Skeletal muscle satellite cell (primary cell): ENCODE measurements around the gene APBB2.
A peak's percentile ranks its signal among the peaks of the same experiment; 100 is the strongest.

Experiments used
- H3K27me3 ChIP-seq: 2 replicates; pipeline ENCODE4 v1.7.0; 2013; ENCODE audit warnings: low read length; ENCODE audit not compliant: control insufficient read depth, insufficient read depth
- H3K36me3 ChIP-seq: 2 replicates; pipeline ENCODE4 v1.7.0; 2013; ENCODE audit warnings: mild to moderate bottlenecking, control low read depth, low read length; ENCODE audit not compliant: insufficient read depth
- H3K4me1 ChIP-seq: 2 replicates; pipeline ENCODE4 v1.7.0; 2013; ENCODE audit warnings: low read length; ENCODE audit not compliant: control insufficient read depth, insufficient read depth
- H3K4me2 ChIP-seq: 2 replicates; pipeline ENCODE4 v1.7.0; 2013; ENCODE audit warnings: mild to moderate bottlenecking, low read length
- H3K4me3 ChIP-seq: 2 replicates; pipeline ENCODE4 v1.7.0; 2013; ENCODE audit warnings: low read length
- H3K9ac ChIP-seq: 2 replicates; pipeline ENCODE4 v1.7.0; 2013; ENCODE audit warnings: mild to moderate bottlenecking, low read depth, low read length, moderate library complexity
- H3K9me3 ChIP-seq: replicated peaks from 2 replicates; pipeline ENCODE4 v1.7.0; 2013; ENCODE audit warnings: mild to moderate bottlenecking, control low read depth, low read length

The APBB2 gene

DNA sequence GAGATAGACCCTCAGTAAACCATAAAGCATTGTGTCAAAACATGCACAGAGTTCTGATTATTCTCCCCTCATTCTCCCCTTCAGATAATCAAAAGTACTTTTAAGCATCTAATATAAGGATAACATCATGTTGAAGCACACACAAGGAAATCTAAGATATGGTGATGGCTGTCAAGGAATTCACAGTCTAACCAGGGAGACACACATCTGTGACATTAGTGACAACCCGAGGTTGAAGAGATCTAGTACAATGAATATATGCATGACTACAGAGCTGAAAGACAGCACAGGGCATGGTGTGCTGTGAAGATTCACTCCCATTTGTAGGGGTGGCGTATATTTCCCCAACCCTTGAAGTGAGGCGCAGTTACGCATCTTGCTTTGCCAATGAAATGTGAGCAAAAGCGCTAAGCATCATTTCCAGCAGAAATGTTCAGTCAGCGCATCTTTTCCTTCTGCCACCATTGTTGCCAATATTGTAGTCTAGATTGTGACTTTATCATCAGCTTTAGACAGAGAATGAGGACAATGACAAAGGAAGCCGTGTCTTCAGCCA is 342.6 kb downstream of the APBB2 start:
- Histone ChIP-seq H3K4me1 (peaks cover 6% of the 10 kb centered on the region), H3K27me3 (no peaks in the 10 kb centered on the region), H3K4me3 (no peak overlapping the region), H3K36me3 (peaks cover 34% of the 10 kb centered on the region), H3K4me2 (no peak overlapping the region), H3K9me3 (no peaks in the 10 kb centered on the region), H3K9ac (no peak overlapping the region)

DNA sequence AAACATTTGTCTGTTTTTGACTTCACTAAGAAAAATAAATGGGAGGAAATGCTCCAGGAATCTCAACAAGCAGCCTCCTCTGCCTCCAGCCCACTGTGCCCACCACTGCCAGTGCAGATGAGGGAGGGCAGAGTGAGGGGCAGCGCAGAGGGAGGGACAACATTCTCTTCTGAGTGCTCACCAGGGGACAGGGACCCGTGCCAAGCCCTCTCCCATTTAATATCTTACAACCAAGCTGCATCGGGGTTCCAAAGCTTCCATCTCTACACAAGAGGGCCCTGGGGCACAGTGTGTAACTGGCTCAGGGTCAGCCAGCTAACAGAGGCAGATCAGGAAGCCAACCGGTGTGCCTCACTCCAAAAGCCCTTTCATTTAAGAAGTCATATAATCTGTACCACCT is 344.2 kb downstream of the APBB2 start:
- no peaks in the 10 kb centered on the region for H3K9me3 ChIP-seq
- no peaks in the 10 kb centered on the region for H3K27me3 ChIP-seq
- no peak overlapping the region for H3K4me2 ChIP-seq
- peaks cover 6% of the 10 kb centered on the region for H3K4me1 ChIP-seq
- no peak overlapping the region for H3K4me3 ChIP-seq
- H3K36me3 ChIP-seq = peaks cover 35% of the 10 kb centered on the region
- H3K9ac ChIP-seq = no peak overlapping the region

- Histone ChIP-seq H3K36me3 (peaks cover 35% of the 10 kb centered on the region), H3K9me3 (no peaks in the 10 kb centered on the region), H3K4me1 (peaks cover 6% of the 10 kb centered on the region), H3K4me3 (no peak overlapping the region), H3K27me3 (no peaks in the 10 kb centered on the region), H3K9ac (no peak overlapping the region), H3K4me2 (no peak overlapping the region)
These were observed 348.6 kb downstream of the APBB2 start for GRCh38 chr4:40865696-40866095.

DNA sequence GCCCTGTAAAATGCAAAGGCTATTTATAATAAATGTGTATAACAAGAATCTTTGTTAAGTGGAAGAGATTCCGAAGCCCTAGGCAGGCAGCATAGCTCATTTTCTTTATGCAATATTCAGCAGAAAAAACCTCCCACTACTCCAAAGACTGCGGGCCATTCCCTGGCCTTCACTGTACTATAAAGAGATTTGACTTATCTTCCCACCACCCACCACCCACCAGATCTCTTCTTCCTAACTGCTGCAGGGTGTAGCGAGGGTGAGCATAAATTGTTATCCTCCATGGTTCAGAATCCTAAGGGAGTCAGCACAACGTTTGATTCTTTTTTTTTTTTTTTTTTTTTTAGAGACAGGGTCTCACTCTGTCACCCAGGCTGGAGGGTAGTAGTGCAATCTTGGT is 349.8 kb downstream of the APBB2 start:
- Histone ChIP-seq H3K4me1 (no peaks in the 10 kb centered on the region), H3K9me3 (no peaks in the 10 kb centered on the region), H3K4me2 (no peak overlapping the region), H3K4me3 (no peak overlapping the region), H3K27me3 (no peaks in the 10 kb centered on the region), H3K36me3 (peaks cover 46% of the 10 kb centered on the region), H3K9ac (no peak overlapping the region)

DNA sequence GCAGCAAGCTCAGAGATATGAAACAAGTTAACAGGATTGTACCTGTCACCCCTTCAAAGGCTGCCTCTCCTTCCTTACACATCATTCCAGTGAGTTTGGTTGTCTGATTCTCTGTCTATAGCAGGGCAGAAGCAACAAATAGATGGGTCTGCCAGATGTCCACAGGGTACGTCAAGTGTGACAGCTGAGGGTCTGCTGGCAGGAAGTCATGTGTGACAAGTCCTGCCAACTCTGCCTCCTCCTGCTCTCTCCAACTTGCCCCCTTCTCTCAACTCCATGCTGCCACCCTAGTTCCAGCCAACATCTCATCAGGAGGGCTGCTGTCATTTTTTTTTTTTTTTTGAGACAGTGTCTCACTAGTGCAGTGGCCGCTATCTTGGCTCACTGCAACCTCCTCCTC is 355.4 kb downstream of the APBB2 start:
- no peaks in the 10 kb centered on the region for H3K9me3 ChIP-seq
- H3K9ac ChIP-seq = no peak overlapping the region
- no peaks in the 10 kb centered on the region for H3K27me3 ChIP-seq
- no peak overlapping the region for H3K4me3 ChIP-seq
- no peak overlapping the region for H3K4me2 ChIP-seq
- H3K36me3 ChIP-seq = peaks cover 24% of the 10 kb centered on the region
- no peaks in the 10 kb centered on the region for H3K4me1 ChIP-seq

DNA sequence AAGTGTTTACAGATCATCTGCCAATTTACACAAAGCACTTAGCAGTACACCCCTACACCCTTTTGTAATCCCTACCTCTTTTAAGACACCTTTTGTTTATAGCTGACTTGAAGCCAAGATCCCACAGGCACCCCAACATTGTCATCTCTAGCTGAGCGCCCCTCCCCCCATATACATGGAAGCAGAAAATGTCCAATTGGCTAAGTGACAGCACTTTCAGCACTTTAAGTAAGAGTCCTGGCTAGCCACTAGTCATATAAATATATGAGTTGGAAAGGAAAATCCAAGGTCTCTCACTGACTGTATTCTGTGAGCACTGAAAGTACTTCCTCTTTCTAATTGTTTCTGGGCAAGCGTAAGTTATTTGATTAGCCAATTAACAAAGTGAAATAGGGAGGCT is 356.4 kb downstream of the APBB2 start:
- Histone ChIP-seq H3K9me3 (no peaks in the 10 kb centered on the region), H3K4me3 (no peak overlapping the region), H3K4me2 (no peak overlapping the region), H3K27me3 (no peaks in the 10 kb centered on the region), H3K36me3 (peaks cover 26% of the 10 kb centered on the region), H3K9ac (no peak overlapping the region), H3K4me1 (no peaks in the 10 kb centered on the region)

DNA sequence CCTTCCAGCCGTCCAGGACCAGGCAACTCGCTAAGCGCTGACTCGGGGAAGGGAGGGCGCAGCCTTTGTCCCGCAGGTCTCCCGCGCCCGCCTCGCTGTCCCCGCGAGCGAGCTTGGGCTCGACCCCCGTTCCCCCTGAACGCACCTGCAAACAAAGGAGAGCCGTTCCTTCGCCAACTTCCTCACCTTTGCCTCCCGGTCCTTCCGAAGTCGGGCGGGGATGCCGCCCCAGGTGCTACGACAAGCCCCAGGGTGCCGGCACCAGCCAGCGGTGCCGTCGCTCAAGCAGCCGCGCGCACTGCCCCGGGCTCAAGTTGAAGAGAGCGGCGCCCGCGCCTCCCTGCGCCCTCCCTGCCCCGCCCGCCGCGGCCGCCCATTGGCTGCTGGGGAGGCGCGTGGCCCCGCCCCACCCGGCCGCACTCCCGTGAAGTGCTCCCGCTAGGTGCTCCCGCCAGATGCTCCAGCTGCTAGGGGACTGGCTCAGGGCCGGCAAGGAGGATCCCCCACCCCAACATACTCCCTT is 357.4 kb downstream of the APBB2 start:
- Histone ChIP-seq H3K4me3 (peak overlapping the region; percentile 54), H3K4me2 (peak overlapping the region; percentile 76), H3K9me3 (no peaks in the 10 kb centered on the region), H3K36me3 (peaks cover 26% of the 10 kb centered on the region), H3K9ac (no peak overlapping the region), H3K4me1 (no peaks in the 10 kb centered on the region), H3K27me3 (no peaks in the 10 kb centered on the region)

GRCh38 chr4:40856277-40856839 is 358.0 kb downstream of the APBB2 start:
- Histone ChIP-seq H3K9ac (no peak overlapping the region), H3K27me3 (no peaks in the 10 kb centered on the region), H3K4me3 (no peak overlapping the region), H3K36me3 (peaks cover 26% of the 10 kb centered on the region), H3K9me3 (no peaks in the 10 kb centered on the region), H3K4me1 (no peaks in the 10 kb centered on the region), H3K4me2 (peak overlapping the region; percentile 76)

- H3K27me3 ChIP-seq = no peaks in the 10 kb centered on the region
- H3K4me1 ChIP-seq = peaks cover 9% of the 10 kb centered on the region
- H3K36me3 ChIP-seq = peaks cover 18% of the 10 kb centered on the region
- H3K9me3 ChIP-seq = no peaks in the 10 kb centered on the region
- H3K4me3 ChIP-seq = no peak overlapping the region
- H3K4me2 ChIP-seq = no peak overlapping the region
- no peak overlapping the region for H3K9ac ChIP-seq
These were observed 363.8 kb downstream of the APBB2 start for GRCh38 chr4:40850496-40850895.

- no peaks in the 10 kb centered on the region for H3K9me3 ChIP-seq
- H3K4me3 ChIP-seq = no peak overlapping the region
- peaks cover 18% of the 10 kb centered on the region for H3K36me3 ChIP-seq
- no peak overlapping the region for H3K9ac ChIP-seq
- H3K27me3 ChIP-seq = no peaks in the 10 kb centered on the region
- peaks cover 9% of the 10 kb centered on the region for H3K4me1 ChIP-seq
- H3K4me2 ChIP-seq = peak overlapping the region; percentile 6
These were observed 365.4 kb downstream of the APBB2 start for GRCh38 chr4:40848940-40849339.

DNA sequence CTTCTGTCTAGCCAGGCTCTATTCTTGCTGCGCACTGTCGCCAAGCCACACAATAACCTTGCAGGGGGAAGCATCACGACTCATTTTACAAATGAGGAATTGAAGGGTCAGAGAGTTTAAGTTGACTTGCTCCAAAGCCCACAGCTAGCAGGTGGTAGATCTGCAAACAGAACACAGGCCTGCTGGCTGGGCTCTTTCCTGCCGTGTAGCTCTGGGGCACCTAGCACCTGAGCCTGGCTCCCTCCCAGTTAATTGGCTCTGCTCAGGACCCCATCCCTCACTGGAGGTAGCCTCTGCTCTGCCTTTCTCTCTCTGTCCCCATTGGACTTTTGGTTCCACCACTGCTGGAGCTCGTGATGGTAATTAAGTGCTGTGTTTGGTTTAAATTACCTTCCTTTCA is 366.1 kb downstream of the APBB2 start:
- no peak overlapping the region for H3K4me2 ChIP-seq
- H3K27me3 ChIP-seq = no peaks in the 10 kb centered on the region
- no peak overlapping the region for H3K9ac ChIP-seq
- no peak overlapping the region for H3K4me3 ChIP-seq
- no peaks in the 10 kb centered on the region for H3K9me3 ChIP-seq
- H3K4me1 ChIP-seq = peaks cover 9% of the 10 kb centered on the region
- peaks cover 16% of the 10 kb centered on the region for H3K36me3 ChIP-seq

GRCh38 chr4:40846532-40846931 is 367.8 kb downstream of the APBB2 start:
- Histone ChIP-seq H3K9ac (no peak overlapping the region), H3K36me3 (peaks cover 23% of the 10 kb centered on the region), H3K27me3 (no peaks in the 10 kb centered on the region), H3K4me2 (no peak overlapping the region), H3K9me3 (no peaks in the 10 kb centered on the region), H3K4me3 (no peak overlapping the region), H3K4me1 (peaks cover 9% of the 10 kb centered on the region)
